ENCODE data around the gene CEP128.

DNA sequence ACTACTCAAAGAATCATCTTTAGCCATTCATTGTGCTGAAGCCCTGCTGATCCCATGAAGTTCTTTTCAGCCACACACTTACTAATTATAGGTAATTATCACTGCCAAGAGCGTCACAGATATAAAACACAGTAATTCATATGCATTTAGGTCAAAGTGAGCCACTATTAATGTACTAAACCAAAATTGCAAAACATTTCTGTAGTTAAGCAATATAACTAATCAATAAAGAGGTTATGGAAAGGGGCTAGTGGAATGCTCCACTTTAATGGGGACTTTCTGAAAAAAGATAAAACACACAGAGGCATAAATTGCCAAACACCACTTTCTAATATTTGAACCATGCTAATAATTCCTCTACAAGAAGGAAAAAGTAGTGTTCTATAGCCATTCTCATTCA lies 6.8 kb upstream of the CEP128 start:
- TF ChIP-seq SPI1 (IDR thresholded peaks at IDR 0.05; ENCODE audit: low read depth, low read length) (no peak), POLR2A (IDR thresholded peaks at IDR 0.05; ENCODE audit: low read depth, low read length) (no peak)
